Left renal cortex interstitium (tissue), 4 donors: Measurements from ENCODE around the gene CC2D2A. TPM values are rescaled to one million over a fixed set of nuclear protein-coding genes. Genes with fewer than 3 reads are reported as not detected.
"Not testable (repeated sequence)": the region's sequence is repeated elsewhere in the genome, so short reads cannot be mapped to it uniquely, and the experiment has no call there.

Experiments
- DNase-seq, 4 donors: peaks; one replicate each; pipeline ENCODE4 v3.0.0-alpha.2; 2013; ENCODE audit warnings: low read depth in 4 of 4, low spot score in 2 of 4, missing footprints in 1 of 4
- polyA plus RNA-seq, 4 donors: library from polyadenylated mRNA; unstranded; fragments of 120-200 nt; gene quantifications; one replicate each; pipeline ENCODE4 v1.2.1, GENCODE V29; 2013; ENCODE audit not compliant: insufficient read length in 4 of 4

Gene CC2D2A
- polyA plus RNA-seq, 4 donors: 47.6 to 58.2 (median 54.4) TPM

DNA sequence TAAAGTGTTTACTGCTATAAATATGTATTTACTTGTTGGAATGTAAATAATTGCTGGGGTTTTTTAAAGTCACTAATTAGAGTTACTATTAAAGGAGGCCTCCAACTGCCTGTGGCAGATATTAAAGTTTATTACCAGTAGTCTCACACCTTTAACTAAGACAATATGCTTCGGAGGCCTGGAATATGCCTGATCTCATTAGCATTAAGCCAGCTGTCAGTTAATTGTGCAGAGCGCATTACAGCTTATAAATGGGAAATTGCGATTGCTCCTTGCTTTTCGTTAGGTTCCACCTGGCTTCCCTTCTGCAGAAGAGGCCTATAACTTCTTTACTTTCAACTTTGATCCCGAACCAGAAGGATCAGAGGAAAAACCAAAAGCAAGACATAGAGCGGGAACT, 41.3 kb downstream of the CC2D2A start:
- DNase-seq: no peak

DNA sequence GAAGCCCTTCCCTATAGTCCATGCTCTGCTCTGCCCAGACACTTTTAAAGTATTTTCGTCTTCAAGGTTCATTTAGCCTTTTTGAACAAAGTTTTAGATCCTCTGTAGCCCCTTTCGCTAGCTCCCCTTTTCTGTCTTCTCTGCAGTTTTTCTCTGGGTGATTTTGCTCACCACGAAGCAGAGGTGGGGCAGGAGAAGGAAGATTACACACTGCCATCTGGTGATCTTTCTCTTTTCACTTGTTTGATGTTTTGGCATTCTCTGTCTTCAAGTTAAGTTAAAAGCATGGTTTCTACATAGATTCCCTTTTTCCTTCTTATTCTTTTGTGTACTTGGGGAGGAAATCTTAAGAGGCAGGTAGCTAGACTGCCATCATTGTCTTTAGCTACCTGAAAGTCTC, 43.9 kb downstream of the CC2D2A start:
- no peak for DNase-seq

GRCh38 chr4:15515106-15515505, 45.4 kb downstream of the CC2D2A start:
- DNase-seq: no peak

DNA sequence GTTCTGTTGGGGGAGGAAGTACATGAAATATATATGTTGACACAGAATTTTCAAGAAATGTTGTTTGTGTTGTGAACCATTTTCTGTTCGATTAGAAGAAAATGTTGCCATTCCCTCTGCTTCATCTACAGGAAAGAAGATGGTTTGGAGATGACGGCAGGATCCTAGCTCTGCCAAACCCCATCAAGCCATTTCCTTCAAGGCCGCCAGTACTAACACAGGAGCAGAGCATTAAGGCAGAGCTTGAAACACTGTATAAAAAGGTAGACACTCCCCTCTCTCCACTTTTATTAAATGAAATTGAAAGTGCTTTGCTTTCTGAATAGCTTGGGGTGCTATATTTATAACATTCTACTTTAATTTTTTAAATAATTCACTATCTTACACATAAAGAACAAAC, 46.8 kb downstream of the CC2D2A start:
- no peak for DNase-seq

- DNase-seq: not testable (repeated sequence)
These were observed 48.0 kb downstream of the CC2D2A start for GRCh38 chr4:15517681-15518080.

- DNase-seq: no peak
These were observed 51.9 kb downstream of the CC2D2A start for GRCh38 chr4:15521442-15522039.

DNA sequence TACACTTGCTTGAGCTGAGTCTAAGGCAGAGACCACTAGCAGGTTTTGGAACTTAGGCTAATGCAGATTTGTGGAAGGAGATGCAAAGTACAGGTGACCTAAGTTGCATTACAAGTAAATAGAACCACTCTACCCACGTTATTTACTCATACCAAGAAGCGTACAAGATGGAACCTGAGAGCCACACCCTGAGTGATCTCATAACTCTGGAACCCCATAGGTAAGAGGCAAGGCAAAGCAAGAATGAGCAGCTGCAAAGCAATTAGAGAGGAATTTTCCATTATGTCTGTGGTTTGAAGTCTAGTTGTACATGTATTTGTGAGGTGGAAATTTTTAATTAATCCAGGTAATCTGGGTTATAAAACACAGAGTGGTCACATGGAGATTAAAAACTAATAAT, 55.4 kb downstream of the CC2D2A start:
- DNase-seq: no peak

GRCh38 chr4:15526924-15527592, 57.4 kb downstream of the CC2D2A start:
- no peak for DNase-seq

- DNase-seq: no peak
These were observed 62.1 kb downstream of the CC2D2A start for GRCh38 chr4:15531792-15532191.

GRCh38 chr4:15533817-15534216, 64.1 kb downstream of the CC2D2A start:
- no peak for DNase-seq

DNA sequence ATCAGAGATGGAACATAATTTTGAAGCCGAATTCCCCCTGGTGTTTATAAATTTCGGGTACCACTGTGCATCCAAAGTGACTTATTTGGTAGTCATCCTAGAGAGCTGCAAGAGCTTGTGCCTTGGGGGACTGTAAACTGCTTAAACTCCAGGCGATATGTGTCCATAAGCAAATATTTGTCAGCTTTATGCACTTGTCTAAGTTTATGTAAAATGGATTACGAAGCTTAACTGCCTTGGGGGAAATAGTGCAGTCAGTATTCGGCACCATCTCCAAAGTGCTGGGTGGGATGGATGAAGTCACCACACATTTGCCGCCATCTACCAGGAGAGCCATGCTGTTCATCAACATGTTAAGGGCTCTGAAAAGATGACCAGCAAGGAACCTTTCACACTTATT, 65.9 kb downstream of the CC2D2A start:
- DNase-seq: no peak

DNA sequence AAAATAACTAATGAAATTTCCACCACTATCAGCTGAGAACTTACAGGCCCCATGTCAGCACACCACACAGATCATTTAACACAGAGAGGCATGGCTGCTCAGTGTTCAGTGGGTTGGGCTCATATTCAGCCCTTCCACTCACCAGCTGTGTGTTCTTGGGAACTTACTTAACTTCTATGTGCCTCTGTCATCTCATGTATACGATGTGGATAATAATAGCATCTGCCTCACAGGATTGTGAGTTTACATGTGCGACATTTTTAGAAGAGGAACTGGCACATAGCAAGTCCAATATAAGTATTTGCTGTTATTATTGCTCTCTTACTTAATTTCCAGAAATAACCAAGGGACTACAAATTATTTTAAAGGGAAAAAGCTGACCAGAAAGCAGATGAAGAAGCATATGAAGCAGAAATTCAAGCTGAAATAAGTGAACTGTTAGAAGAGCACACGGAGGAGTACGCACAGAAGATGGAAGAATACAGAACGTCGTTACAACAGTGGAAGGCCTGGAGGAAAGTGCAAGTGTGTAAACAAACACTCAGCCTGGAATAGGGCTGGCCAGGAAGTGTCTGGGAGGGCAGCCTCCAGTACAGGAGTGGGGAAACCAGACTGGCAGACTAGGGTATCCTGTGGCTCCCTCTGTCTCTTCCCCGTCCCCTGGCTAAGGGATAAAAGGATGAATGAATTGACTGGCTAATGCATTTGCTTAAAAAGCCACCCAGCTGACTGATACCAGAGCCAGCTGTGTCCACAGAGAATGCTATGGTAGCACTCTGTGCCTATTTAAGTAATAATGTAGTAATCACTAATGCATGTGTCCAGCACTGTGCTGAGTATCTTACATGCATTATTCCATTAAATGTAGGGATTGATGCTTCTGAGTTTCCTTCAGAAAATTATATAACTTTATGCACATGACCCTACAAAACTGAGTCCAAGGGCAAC, 67.1 kb downstream of the CC2D2A start:
- DNase-seq: no peak

DNA sequence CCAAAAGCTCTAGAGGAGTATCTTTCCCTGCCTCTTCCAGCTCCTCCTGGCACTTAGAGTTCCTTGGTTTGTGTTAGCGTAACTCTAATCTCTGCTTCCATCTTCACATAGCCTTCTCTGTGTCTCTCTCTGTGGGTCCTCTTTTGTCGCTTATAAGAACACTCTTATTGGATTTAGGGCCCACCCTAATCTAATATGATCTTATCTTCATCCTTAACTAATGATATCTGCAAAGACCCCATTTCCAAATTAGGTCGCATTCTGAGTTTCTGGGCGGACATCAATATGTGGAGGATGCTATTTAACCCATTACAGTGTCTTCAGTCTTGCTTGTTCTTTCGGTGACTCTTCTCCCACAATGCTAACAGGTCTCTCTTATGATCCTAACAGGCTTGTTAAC, 72.3 kb downstream of the CC2D2A start:
- no peak for DNase-seq

DNA sequence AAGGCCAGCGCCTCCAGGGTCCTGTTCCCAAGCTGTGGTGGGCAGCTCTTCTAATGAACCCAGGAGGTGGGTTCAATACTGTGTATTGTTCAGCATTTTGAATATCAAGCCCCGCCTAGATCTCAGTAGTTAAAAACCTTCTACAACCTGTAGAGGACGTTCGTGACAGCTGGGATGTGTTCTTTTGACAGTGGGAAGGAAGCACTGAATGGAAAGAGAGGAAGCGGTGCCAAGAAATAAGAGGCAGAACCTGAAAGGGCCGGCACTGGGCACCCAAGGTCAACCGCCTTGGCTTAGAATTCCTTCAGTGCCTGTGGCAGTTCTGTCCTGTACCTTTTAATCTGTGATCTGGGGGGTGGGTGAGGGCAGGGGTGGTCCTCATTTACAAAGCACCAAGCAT, 73.1 kb downstream of the CC2D2A start:
- no peak for DNase-seq

- no peak for DNase-seq
These were observed 74.0 kb downstream of the CC2D2A start for GRCh38 chr4:15543537-15544247.

DNA sequence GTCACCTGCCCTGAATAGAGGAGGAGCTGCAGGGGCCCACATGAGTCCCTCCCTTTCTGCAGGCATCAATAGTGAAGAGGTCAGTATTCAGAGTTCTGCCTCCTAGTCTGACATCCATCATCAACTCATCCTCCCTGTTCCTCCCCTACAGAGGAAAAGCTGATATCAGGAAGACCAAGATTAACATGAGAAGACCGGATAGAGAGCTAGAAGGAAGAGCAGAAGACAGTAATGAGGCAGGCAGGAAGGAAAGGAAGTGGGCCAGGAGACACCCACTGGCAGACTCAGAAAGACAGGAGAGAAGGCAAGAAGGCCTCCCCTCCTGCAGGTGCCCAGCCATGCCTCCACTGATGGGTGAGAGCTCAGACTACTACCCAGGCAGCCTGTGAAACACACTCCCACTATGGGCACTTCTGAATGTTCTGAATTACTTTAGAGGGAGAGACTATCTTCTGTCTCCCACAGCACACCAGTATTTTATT, 74.6 kb downstream of the CC2D2A start:
- DNase-seq: no peak

- no peak for DNase-seq
These were observed 75.7 kb downstream of the CC2D2A start for GRCh38 chr4:15545371-15545770.

DNA sequence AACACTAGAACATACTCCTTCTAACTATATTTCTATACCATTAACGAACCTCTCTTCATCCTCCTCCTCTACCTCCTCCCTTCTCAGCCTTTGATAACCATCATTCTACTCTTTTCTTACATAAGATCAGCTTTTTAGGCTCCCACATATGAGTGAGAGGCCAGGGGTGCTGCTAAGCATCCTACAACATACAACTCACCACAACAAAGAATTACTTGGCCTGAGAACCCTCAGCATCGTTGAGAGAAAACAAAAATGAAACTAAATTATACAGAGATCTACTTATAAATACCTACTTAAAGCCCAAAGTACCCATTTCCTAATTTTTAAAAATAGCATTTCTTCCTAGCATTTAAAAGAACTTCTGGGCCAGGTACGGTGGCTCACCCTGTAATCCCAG, 77.7 kb downstream of the CC2D2A start:
- no peak for DNase-seq

DNA sequence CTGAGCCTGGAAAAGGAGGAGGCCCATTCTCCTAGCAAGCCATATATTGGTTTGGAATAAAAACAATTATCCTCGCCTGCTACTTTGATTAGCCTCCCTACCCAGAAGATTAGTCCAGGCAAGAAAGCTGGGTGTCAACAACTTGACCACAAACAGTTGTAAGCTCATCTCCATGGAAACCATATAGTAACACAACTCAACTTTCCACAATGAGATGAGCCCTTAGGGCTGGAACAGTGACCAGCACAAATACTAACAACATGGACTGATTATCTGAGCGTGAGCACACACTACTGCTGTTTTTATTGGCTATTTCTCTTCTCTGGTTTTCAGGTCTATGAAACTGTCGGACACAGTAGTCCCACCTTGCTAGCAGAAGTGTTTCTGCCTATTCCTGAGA, 80.8 kb downstream of the CC2D2A start:
- no peak for DNase-seq

DNA sequence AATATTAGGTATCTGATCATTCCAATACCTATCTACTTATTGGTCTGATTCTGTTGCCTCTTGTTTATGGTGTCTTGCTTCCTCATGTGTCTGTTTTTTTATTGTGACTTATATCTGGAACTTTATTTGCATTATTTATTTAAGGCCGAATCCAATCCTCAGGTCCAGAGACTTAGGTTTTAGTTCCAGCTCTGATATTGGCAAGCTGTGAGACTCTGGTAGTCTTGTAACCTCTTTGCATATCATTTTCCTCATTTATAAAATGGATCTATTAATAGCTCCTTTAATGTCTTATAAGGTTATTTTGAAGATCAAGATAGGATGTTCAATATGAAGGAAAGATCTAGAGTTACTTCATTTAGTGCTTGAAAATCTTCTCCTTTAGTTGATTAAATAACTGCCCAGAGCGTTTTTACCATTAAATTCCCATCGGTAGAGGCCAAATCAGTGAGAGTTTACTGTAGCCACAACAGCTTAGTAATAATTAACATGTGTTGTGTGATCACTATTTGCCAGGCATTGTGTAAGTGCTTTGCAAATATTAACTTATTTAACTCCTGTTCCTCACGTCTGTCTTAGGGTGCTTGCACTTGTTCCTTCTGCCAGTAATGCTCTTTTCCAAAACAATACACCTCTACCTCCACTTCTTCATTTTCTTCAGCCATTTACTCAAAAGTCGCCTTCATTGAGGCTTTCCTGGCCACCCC, 82.2 kb downstream of the CC2D2A start:
- no peak for DNase-seq
